Upper lobe of left lung (tissue), 4 donors: ENCODE measurements around the gene DPP4.

Experiments
- EP300 ChIP-seq, 4 donors: sonication (generic); formaldehyde crosslinking; IDR thresholded peaks; one replicate each; pipeline ENCODE4 v1.5.1; 2017; ENCODE audit warnings: antibody characterized with exemption in 4 of 4, control low read depth in 2 of 4
- POLR2A ChIP-seq, 4 donors: fragments of 450-650 bp; IDR thresholded peaks; one replicate each; pipeline ENCODE4 v1.5.1; 2016 to 2017; ENCODE audit warnings: antibody characterized with exemption in 4 of 4, mild to moderate bottlenecking in 2 of 4
- POLR2AphosphoS5 ChIP-seq, 2 donors: sonication (generic); formaldehyde crosslinking; IDR thresholded peaks; one replicate each; pipeline ENCODE4 v1.5.1; 2017; ENCODE audit warnings: antibody characterized with exemption in 2 of 2
- TF ChIP-seq, protein P1 (sequence below), 6 experiments: fragments of 450-650 bp in 4 of 6; fragments of 200-600 bp in 2 of 6; sonication (generic) in 2 of 6; IDR thresholded peaks; one replicate each; pipeline ENCODE4 v1.5.1; 2016 to 2019; ENCODE audit warnings: antibody characterized with exemption in 6 of 6

DNA sequence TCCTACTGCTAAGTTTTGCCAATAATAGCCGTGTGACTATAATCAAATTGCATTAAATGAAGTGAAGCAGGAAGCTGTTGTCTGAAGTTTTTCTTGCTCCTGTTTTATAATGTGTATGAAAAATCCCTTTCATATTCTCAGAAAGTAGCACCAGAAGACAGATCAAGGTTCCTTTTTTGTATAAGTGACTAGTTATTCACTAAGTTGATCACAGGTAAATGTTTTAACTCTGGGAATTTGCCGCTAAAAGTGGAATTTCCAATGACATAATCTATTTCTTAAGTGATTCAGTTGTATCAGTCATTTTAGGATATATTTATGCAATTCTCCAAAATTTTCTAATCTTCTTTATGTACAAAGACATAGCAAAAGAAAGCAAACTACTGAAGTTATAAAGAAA is 99.6 kb downstream of the DPP4 start:
- TF ChIP-seq POLR2AphosphoS5 (IDR thresholded peaks at IDR 0.05) (no peak), POLR2A (IDR thresholded peaks at IDR 0.05) (no peak), EP300 (IDR thresholded peaks at IDR 0.05) (no peak)
- TF ChIP-seq, protein P1, sequence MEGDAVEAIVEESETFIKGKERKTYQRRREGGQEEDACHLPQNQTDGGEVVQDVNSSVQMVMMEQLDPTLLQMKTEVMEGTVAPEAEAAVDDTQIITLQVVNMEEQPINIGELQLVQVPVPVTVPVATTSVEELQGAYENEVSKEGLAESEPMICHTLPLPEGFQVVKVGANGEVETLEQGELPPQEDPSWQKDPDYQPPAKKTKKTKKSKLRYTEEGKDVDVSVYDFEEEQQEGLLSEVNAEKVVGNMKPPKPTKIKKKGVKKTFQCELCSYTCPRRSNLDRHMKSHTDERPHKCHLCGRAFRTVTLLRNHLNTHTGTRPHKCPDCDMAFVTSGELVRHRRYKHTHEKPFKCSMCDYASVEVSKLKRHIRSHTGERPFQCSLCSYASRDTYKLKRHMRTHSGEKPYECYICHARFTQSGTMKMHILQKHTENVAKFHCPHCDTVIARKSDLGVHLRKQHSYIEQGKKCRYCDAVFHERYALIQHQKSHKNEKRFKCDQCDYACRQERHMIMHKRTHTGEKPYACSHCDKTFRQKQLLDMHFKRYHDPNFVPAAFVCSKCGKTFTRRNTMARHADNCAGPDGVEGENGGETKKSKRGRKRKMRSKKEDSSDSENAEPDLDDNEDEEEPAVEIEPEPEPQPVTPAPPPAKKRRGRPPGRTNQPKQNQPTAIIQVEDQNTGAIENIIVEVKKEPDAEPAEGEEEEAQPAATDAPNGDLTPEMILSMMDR (IDR thresholded peaks at IDR 0.05) = no peak
